HG02678 (cell line): ENCODE results near the gene PLA2G6.

ENCODE experiments used
- ATAC-seq: cut with Tn5 transposase; IDR thresholded peaks from one replicate; pipeline ENCODE4 v1.9.1; 2021; ENCODE audit warnings: mild to moderate bottlenecking, moderate library complexity; ENCODE audit not compliant: unreplicated experiment

The PLA2G6 gene

DNA sequence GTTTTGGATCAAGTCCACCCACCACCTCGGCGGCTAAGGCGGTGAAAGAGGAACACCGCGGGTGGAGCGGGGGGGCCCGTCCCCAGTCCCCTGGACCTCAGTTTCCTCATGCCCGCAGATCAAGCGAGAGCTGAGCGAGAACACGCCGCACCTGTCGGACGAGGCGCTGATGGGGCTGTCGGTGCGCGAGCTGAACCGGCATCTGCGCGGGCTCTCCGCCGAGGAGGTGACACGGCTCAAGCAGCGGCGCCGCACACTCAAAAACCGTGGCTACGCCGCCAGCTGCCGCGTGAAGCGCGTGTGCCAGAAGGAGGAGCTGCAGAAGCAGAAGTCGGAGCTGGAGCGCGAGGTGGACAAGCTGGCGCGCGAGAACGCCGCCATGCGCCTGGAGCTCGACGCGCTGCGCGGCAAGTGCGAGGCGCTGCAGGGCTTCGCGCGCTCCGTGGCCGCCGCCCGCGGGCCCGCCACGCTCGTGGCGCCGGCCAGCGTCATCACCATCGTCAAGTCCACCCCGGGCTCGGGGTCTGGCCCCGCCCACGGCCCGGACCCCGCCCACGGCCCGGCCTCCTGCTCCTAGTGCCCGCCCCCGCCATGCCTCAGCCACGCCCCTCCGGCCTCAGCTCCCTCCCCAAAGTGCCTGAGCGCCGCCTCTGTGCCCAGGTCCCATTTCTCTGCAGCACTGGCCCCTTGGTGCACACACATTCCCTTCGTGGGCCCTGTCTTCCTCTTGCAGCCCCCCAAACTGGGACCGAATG is 32.8 kb upstream of the PLA2G6 start:
- ATAC-seq, result peak; percentile 37

DNA sequence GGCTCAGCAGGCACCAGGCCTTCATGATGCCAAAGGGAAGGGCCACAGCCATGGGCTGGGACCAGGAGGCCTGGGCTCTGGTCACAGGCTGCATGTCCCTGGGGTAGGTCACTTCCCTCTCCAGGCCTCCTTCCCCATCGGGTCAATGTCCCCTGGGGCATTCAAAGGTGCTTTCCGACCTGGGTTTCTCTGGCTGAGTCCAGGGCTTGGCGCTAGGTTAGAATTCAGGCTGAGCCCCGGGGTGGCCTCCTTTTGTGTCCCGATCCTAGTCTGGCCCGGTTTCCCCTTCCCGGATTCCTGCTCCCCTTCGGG is 32.3 kb upstream of the PLA2G6 start:
- peak; percentile 17 for ATAC-seq

DNA sequence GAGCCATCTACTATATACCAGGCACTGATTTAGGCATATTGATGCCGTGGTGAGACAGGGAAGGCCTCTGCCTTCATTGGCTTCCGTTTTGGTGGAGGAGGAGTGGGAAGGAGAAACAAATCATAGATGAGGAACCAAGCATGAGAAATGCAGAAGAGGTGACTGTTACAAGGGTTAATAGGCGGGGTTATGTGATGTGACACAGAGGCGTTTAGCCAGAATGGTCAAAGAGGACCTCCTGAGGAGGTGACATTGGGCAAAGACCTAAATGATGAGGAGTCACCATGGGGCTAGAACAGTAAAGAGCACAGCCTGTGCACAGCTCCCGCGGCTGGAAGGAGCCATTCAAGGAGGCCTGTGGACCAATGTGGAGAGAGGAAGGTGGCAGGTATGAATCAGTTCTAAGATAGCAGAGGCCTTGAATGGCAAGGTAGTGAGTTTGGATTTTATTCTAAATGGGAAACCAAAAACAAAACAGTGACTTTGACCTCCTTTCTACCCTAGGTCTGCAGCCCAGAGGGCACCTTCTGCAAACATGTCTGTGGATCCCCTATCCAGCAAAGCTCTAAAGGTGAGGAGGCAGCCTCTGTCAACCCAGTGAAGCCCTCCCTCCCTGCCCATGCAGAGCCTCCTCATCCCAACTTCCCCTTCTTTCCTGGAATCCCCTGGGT is 31.8 kb upstream of the PLA2G6 start:
- no peak for ATAC-seq

DNA sequence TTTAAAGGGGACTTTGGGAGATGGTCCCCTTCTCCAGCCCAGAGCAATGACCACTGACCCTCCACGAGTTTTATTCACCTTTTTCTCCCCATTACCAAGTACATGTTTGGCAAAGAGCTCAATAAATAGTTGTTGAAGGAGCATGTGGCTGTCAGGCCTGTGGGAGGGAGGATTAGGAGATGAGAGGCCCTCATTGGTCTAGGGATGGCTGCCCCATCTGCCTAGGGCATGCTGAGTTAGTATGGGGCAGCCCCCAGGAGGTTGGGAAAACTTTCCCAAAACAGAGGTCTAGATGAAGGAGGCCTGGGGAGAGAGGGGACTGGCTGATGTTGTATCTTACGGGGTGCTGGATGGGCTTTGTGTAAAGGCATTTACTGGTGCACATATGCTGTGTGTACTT is 30.8 kb upstream of the PLA2G6 start:
- no peak for ATAC-seq

DNA sequence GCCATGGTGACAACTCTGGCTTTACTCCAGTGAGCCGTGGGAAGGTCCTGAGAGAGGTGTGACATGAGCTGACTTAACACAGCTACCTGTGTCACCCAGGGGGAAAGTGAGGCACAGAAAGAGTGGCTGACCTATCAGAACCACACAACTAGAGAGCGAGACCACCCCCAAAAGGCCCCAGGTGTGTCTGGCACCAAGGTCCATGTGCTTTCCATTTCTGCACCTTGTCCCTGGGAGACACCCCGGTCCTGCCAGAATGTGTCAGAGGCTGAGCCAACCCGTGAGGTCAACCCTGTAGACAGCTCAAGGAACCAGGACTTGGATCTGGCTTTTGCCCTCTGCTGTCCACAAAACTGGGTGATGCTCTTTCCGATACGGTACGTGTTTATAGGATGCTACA is 29.9 kb upstream of the PLA2G6 start:
- no peak for ATAC-seq

DNA sequence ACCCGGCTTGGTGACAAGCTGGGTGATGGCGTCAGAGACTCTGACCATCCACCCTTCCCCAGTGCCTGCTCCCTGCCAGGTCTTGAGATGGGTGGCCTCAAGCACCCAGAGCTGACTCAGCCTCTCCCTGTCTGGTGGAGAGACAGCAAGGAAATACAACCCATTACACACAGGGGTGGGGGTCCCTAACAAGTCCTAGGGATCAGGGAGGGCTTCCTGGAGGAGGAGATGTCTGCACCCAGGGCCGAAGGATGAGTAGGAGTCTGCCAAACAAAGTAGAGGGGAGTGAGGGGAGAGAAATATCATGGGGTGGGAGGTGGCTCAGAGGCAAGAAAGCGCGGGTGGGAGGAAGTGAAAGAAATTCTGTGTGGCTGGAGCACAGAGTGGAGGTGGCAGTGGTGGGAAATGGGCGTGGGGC is 26.9 kb upstream of the PLA2G6 start:
- no peak for ATAC-seq

DNA sequence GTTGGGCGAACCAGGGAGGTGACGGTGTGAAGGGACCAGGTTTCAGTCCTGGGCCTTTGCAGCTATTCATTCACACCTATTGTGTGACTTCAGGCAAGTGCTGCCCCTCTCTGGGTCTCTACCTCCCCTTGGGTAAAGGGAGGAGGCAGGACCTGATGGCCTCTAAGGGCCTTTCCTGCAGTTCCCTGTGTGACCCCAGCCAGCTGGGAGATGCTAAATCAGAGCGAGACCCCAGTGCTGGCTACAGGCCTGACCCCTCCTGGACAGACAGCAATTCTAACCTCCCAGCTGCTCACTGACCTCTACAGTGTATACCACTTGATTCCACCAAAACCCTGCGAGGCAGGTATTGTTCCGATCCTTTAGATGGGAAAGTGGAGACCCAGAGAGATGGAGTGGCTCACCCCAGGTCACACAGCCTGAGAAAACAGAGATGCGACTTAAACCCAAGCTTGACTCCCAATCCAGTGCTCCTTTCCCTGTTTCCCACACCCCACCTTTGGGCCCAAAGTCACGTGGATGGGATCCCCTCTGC is 26.3 kb upstream of the PLA2G6 start:
- ATAC-seq, result no peak

DNA sequence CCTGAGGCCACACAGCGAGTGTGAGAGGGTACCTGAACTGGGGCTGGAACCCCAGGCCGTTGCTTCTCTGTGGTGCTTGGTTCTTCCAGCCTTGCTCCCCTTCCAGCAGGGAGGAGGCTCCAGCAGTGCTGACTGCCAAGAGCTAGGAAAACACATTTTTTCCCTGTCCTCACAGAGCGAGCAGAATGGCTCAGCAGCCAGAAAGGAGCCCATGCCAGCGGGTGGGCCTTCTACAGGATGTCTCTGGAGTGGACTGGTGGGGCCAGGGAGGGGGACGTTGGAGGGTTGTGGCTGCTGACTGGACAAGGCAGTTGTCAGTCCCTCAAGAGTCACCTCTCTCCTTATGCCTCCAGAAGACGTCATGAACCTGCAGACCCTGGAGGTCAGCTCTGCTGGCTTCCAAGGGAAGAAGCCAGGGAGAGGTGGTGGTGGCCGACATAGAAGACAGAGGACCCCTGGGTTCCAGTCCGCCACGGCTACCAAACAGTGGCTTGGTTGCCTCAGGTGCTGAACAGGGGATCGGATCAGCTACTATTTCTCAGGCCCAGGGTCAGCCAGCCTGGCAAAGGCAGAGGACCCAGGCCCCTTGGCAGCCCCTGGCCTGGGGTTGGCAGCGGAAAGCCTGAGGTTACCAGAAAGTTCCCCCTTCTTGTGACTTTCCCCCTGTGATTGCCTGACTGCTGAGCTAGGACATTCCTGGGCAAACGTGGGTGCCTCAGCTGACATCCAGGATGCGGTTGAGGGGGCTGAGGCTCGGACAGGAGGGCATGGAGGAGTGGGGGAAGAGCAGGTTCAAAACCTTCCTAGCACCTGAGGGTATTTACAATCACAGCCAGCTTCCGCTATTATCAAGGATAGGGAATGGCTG is 23.9 kb upstream of the PLA2G6 start:
- no peak for ATAC-seq

DNA sequence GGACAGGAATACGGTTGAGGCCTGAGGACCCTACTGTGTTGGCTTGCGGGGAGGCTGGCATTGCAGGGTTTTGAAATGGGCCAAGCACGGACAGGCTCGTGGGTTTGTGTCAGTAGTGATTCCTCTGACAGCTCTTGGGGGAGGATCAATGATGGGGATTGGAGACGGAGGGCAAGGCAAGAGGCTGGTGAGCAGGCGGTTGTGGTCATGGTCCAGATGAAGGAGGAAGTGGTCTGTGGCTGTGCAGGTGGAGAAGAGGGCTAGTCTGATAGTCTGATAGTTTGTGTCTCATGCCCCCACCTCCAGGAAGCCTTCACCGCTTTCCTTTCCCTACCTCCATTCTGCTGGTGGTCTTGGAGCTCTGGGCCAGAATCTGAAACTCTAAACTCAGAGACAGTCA is 23.2 kb upstream of the PLA2G6 start:
- no peak for ATAC-seq

DNA sequence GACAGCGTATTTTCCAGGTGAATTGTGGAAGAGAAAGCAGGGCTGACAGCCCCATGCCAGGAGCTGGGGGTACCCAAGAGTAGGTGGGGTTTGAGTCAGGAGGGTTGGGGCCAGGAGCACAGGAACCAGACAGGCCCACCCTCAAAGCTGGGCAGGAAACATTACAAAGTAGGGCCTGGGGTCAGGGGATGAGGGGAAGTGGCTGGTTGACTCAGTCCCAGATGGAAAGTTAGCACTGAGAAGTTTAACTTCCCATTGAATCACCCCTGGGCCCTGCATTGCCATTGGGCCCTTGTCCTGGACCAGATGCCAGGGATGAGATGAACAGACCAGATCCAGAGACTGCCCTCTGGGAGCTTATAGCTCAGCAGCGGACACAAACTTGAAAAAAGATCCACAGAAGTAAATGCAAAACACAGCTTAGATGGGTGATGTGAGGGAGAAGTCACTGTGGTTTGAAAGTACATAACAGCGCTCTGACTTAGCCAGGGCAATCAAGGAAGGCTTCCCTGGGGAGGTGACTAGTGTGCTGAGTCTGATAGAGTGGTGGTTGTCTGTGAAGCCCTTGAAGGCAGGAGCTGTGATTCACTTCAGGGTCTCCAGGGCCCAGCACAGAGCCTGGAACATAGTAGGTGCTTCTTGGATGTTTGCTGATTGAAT is 22.4 kb upstream of the PLA2G6 start:
- no peak for ATAC-seq

DNA sequence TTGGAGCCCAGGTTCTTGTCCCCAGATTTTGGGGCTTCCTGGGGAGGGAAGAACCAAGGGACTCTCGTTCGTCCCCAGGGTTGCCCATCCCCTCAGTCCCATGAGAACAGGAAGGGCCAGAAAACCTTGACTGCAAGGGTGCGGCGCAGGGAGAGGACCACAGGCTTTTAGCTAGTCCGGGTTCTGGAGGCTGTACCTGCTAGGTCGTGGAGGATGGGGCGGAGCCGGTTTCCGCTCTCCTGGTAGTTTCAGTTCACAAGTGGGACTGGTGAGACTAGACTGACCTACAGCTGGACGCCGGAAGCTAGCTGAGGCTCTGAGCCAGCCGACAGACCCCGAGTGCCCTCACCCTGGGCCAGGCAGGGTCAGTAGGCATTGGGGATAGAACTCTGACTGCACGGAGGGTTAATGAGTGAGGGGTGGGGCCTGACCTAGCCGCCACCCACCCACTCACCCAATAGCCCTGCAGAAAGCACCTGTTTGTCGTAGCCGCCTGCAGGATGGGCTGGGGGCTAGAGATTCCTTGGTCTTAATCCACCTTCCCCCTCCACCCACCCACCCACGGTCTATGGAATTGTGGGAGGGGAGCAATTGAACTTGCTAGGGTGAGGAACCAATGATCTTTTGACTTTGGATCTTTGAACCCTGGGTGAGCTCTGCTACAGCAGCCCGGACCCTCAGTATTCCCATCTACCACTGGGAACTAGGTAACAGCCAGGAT is 21.6 kb upstream of the PLA2G6 start:
- no peak for ATAC-seq

DNA sequence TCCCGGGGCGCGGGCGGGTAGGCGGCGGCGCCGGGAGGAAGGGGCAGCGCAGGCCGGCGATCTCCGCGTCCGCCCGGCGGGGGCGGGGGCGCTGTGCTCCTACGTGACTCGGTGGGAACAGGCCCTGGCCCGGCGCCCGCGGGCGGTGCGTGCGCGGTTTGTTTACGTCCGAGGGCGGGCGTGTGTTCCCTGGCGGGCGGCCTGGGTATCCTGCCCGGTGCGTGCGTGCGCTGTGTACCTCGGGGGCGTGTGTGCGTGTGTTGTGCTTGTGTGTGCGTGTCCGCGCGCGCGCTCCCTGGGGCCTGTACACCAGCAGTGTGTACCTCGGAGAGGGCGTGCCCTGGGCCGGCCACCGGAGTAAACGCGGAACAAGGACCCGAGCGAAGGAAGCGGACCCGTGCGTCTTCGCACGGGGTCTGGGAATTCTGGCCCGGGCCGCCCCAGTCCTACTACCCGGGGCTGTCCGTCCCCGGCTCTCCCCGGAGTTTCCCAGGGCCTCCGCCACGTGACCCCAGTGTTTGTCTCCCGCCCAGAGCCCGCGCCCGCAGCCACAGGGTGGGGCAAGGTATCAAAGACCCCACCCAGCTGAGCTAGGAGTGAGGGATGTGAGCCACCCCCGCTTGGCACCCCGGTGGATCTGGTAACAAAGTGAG is 20.9 kb upstream of the PLA2G6 start:
- peak; percentile 24 for ATAC-seq

DNA sequence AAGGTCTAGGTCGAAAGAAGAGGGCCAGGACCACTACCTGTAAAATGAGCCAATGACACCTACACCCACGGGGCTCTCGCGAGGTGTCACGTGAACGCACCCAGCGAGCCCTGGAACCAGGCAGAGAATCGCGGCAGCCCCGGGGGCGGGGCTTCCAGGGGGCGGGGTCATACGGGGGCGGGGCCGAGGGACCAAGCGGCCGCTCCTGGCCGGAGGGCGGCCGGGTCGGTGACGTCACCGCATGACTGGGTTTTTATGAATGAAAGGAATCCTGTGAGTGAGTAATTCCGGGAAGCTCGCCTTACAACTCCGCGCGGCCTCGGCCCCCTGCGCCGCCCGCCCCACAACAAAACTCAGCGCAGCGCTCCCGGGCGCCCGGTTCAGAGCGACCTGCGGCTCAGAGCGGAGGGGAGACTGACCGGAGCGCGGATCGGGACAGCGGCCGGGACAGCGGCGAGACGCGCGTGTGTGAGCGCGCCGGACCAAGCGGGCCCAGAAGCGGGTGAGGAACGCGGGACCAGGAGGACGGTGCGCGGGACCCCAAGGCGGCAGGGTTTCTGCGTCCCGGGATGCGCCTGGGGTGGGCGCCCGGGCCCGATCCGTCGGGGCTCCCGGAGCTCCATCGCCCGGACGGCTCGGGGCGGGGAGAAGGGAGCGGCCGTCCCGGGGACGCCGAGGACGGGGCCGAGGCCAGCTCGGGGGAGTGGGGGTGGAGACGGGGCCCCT is 20.2 kb upstream of the PLA2G6 start, which contains the start of gene MAFF:
MAFF (plus strand) TSS at position 284 of the 726 bp plus-strand sequence. CDS start 11,860 bp downstream, outside the sequence.
- peak; percentile 64 for ATAC-seq

DNA sequence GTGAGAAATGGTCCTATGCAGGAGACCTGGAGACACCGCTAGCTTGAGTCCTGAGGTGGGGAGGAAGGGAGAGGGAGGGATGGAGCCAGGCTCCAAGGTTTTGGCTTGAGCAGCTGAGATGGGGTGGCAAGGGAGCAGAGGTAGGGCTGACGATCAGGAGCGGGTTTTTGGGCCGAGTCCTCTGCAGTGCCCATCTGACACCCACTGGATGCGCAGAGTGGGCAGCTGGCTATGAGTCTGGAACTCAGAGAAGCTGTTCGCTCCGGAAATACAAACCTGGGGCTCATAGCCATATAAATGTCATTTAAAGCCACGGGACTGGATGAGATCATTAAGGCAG is 19.7 kb upstream of the PLA2G6 start:
- no peak for ATAC-seq

DNA sequence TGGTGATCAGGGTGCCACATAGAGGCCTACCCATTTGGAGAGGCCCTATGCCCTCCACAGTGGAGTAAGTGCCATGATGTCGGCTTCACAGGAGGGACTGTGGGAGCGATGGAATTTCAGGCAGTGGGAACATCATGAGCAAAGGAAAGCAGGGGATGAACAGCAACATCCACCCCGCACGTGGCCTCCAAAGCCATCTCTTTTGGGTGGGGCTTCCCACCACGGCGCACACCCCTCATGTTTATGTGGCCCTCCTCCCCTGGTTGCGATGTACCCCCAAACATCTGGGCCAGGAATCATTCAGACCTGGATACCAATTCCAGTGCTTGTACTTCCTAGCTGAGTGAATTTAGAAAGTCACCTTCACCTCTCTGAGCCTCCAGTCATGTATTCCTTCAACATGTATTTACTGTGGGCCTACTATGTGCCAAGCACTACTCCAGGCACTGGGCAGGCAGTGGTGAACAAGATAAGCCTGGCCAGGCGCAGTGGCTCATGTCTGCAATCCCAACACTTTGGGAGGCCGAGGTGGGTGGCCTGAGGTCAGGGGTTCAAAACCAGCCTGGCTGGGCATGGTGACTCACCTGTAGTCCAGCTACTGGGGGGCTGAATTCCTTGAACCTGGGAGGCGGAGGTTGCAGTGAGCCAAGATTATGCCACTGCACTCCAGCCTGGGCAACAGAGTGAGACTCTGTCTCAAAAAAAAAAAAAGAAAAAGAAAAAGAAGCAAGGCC is 18.4 kb upstream of the PLA2G6 start:
- no peak for ATAC-seq

DNA sequence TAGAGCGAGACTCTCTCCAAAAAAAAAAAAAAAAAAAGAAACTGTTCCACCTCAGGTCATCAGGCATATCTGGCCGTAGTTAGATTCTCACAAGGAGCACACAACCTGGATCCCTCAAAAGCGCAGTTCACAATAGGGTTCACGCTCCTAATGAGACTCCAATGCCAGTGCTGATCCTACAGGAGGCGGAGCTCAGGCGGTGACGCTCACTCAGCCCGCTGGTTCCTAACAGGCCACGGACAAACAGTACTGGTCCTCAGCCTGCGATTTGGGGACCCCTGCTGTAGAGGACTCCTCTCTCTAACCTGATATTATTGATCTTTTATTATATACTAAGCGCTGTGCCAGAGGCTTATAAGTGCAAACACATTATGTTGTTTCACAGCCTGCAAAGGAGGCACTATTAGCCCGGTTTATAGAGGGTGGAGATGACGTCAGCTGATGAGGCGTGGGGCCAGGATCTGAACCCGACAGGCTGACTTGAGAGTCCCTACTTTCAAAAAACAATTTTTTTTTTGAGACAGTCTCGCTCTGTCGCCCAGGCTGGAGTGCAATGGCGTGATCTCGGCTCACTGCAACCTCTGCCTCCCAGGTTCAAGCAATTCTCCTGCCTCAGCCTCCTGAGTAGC is 15.3 kb upstream of the PLA2G6 start:
- no peak for ATAC-seq

DNA sequence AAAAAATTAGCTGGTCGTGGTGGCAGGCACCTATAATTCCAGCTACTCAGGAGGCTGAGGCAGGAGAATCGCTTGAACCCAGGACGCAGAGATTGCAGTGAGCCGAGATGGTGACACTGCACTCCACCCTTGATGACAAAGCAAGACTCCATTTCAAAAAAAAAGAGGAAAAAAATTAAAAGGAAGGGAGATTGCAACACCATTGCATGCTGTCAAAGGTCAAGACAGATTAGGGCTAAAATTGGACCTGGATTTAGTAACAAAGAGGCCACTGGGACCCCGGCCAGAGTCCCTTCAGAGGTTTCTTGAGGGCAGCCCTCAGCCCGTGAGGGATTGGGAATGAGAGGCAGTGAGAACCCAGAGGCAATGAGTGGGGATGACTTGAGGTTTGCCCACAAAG is 11.9 kb upstream of the PLA2G6 start:
- ATAC-seq, result no peak

DNA sequence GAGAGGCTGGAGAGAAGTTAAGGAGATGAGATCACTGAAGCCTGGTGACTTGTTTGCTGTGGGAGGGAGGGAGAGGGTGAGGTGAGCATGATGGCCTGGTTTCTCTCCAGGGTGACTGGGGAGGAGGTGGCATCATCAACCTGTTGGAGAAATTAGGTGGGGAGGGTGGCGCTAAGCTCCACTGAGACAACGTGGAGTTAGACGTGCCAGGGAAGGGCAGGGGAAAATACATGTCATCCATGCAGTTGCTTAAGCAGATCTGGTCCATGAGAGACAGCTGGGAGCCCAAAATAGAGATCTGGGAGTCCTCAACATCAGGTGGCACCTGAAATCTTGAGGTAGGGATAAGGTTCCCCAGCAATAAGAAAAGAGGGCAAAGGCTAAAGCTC is 10.8 kb upstream of the PLA2G6 start:
- ATAC-seq, result no peak
